Measurements from ENCODE around the gene INPP5K.
A peak's percentile ranks its signal among the peaks of the same experiment; 100 is the strongest.
"Not testable (repeated sequence)": the region's sequence is repeated elsewhere in the genome, so short reads cannot be mapped to it uniquely, and the experiment has no call there.

INPP5K gene

GRCh38 chr17:1516388-1517161 lies at the start of gene INPP5K:
INPP5K (minus strand) TSS chr17:1516612; CDS start chr17:1516499, 113 bp downstream.
- peak; percentile 93 to 97 (median 96) for DNase-seq (ENCODE audit: low read depth in 3 of 3)

DNA sequence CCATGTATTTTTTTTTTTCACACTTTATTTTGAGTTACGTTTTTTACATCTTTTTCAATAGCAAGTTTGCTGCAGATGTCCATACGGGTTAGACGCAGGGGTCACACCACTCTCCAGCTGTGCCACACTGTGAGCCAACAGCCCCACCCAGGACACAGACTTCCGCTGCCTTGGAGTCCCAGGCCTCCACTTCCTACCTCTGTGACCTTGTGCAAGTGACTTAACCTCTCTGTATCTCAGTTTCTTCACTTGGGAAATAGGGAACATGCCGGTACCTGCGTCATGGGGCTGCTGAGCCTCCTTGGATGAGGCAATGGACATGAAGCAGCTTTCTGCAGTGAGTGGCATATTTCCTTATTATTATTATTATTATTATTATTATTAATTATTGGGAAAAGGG lies 49.5 kb upstream of the INPP5K start:
- no peak for DNase-seq (ENCODE audit: low read depth in 3 of 3)

- DNase-seq (ENCODE audit: low read depth in 3 of 3): no peak
These were observed 47.6 kb upstream of the INPP5K start for GRCh38 chr17:1563786-1564613.

GRCh38 chr17:1563471-1563785 lies 47.0 kb upstream of the INPP5K start:
- DNase-seq (ENCODE audit: low read depth in 3 of 3): not testable (repeated sequence)

DNA sequence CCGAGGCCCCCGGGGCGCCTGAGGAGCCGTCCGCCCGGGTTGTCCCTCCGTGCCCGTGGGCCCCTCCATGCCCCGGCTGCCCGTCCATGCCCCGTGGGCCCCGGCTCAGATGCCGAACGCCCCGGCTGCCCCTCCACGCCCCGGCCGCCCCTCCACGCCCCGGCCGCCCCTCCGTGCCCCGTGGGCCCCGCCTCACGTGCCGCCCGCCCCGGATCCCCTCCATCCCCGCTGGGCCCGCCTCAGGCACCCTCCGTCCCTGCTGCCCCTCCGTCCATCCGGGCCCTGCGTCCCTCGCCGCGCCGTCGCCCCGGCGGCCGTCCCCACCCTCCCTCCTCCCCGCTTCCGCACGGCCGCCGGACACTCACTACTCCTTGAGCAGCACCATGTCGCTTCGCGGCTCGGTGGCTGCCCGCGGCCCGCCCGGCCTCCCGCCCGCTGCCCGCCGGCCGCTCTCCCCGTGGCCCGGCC lies 45.8 kb upstream of the INPP5K start:
- no peak for DNase-seq (ENCODE audit: low read depth in 3 of 3)

DNA sequence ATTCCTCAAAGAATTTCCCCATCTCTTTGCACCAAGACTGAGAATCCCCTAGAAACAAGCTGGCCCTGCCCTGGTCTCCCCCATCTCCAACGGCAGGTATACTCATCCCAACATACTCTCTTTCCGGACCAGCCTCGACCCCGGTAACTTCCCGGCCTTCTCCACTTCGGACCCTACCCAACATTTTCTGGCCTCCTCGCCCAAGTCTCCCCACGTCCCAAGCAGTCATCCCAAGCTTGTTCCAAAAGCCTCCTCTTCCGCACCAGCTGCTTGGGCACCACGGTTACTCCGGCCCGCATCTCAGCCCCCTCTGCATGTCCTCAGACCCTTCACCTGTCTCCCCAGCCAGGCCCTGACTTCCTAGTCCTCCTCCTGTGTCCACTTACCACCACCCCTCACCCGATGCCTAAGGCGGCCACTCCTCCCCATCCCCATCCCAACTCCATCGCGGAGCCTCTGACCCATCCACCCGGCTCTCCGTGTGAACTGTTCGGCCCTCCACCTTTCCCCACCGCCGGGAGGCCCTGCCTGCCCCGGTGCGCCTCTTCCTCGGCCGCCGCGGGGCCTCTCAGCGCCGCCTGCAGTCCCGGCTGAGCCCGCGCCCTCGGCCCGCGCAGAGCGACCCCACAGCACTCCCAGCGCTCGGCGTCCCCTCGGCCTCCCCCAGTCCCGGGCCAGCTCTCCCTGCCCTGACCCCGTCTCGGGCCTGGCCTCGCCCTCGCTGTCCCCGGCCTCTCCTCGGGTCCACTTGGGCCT lies 45.2 kb upstream of the INPP5K start:
- DNase-seq (ENCODE audit: low read depth in 3 of 3): peak in 1 of 3 experiments; percentile 29

- DNase-seq (ENCODE audit: low read depth in 3 of 3): no peak
These were observed 44.5 kb upstream of the INPP5K start for GRCh38 chr17:1560858-1561355.

- DNase-seq (ENCODE audit: low read depth in 3 of 3): no peak
These were observed 43.9 kb upstream of the INPP5K start for GRCh38 chr17:1560101-1560857.

DNA sequence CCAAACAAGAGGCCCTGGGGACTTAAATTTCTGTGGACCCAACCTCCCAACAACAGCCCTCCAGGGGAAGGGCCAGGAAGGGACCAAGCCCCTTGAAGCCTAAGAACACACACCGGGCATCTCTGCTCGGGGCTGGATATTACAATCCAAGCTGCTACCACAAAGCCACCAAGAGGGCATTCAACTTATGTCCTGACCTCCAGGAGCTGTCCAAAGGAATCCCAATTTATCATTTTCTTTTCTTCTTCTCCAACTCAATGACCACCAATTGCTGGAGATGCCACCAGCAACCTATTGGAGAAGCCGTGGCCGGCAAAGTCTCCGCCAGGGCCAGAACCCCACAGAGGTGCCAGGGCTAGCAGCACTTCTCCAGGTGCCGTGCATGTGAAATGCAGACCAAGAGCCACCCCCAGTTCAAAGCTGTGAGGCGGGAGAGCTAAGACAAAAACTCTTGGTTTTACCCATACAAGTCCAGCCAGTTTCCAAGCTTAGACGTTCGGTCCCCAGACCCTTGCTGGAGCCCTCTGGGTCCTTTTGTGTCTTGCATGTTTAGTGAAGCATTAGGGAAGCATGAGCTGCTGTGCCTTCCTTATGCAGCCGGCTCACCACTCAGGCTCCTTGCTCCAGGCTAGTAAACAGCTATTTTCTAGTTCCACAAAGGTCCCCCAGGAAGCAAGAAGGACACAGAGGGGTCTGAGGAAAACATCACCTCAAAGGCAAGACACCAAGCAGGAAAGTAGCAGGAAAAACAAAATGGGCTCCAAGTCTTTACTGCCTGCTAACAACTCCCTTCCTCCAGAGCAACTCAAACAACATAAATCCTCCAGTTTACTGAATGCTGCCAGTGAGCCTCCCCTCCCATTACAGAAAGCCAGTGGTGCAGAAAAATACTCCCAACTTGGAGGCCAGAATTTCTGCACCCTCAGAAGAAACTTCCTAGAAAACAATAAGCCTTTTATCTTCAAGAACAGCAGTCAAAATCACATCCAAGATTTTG lies 42.9 kb upstream of the INPP5K start:
- no peak for DNase-seq (ENCODE audit: low read depth in 3 of 3)

- no peak for DNase-seq (ENCODE audit: low read depth in 3 of 3)
These were observed 42.0 kb upstream of the INPP5K start for GRCh38 chr17:1558401-1558800.

GRCh38 chr17:1557355-1558095 lies 41.1 kb upstream of the INPP5K start:
- DNase-seq (ENCODE audit: low read depth in 3 of 3): no peak

GRCh38 chr17:1555651-1556471 lies 39.4 kb upstream of the INPP5K start:
- no peak for DNase-seq (ENCODE audit: low read depth in 3 of 3)

DNA sequence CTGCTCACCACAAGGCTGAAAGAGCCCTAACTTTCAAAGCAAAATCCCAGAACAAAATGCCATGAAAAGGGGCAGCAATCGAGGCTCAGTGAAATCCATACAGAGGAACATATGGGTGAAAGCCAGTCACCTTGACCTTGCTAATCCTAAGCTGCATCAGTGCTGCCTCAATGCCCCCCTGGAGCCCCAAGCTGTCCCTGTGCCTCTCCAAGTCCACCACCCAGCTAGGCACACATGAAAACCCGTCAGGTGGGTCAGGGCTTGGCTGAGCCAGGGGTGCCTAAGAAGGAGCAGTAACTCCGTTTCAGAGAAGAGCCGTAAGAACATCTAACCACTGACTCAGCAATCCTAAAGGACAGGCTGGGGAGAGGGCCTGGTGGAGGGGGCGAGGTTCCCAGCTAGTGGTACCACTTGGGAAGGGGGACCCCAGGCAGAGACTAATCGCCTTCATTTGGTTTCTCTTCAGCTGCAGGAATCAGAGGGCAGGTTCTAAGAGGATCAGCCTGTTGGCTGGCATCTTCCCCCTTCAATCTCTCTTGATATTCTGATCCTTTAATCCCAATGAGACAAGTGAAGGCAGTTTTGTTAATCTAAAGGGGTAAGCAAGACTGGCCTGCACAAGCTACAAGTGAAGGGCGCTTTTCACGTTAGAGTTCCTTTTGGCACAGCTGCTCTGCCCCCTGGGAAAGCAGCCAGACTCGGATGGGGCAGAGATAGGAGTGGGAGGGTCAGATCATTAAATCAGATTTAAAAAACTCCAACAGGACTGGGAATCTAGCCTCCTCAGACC lies 38.5 kb upstream of the INPP5K start:
- no peak for DNase-seq (ENCODE audit: low read depth in 3 of 3)

GRCh38 chr17:1553354-1554266 lies 37.2 kb upstream of the INPP5K start:
- DNase-seq (ENCODE audit: low read depth in 3 of 3): no peak

DNA sequence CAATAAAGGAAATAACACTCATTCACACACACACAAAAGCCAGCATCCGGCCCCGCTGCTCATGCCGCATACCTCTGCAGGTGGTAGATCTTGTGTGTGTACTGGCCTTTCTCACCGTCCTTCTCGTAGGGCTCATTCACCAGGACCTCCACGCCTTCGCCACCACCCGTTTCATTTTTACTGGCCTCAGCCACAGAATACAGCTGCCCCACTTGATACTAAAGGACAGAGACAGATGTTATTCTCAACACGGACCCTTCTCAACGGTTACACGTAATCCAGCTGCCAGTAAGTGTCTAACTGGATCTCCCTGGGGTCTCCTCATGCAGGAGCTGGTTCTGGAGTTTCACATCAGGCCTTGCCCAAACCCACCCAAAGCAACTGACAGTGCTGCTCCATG lies 36.5 kb upstream of the INPP5K start:
- no peak for DNase-seq (ENCODE audit: low read depth in 3 of 3)

DNA sequence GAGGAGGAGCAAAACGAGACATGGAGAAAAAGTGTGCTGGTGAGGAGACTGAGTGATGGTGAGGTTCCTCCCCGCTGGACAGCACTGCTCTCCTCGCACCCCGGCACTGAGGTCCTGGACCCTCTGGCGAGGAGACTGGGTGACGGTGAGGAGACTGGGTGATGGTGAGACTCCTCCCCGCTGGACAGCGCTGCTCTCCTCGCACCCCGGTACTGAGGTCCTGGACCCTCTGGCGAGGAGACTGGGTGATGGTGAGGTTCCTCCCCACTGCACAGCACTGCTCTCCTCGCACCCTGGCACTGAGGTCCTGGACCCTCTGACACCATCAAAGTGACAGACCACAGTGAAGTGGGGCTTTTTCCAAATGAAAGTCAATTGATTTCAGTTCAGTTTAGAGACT lies 35.3 kb upstream of the INPP5K start:
- DNase-seq (ENCODE audit: low read depth in 3 of 3): no peak

DNA sequence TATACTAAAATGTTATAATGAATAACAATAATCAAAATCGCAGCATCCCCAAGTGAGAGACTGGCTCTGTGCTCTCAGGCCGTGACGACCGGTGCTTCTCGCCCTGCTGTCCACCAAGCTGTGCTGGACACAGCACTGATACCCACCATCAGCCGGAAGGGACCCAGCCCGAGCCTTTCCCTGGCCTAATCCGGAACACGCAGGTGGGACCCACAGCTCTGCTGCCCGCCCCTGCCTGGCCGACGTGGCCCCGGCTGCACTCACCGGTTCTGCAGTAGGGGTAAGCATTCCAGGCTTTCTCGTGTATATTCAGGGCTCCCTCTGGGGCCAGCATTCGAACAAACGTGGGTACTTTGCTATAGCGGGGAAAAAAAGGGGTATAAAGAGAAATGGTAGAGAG lies 31.6 kb upstream of the INPP5K start:
- no peak for DNase-seq (ENCODE audit: low read depth in 3 of 3)
